MCF 10A (cell line): ENCODE results near the gene MKNK1. TPM values are rescaled to one million over a fixed set of nuclear protein-coding genes. Genes with fewer than 3 reads are reported as not detected.

Experiments
- BruUV-seq: library from RNA; stranded (reverse); fragments of 400-500 nt; replicated peaks from 2 replicates; lab custom pipeline; 2021; lab: Mats Ljungman, UMichigan
- CTCF ChIA-PET: fragments of 300-600 bp; sonication (Branson Sonifier 250); formaldehyde crosslinking; extraction: SDS; loops from one replicate; lab custom pipeline; 2021; ENCODE audit warnings: antibody characterized with exemption, inconsistent platforms; lab: Yijun Ruan, JAX
- POLR2A ChIA-PET: fragments of 300-600, 350-650 bp; sonication (Branson Sonifier 250); formaldehyde crosslinking; extraction: SDS; loops from one replicate; lab custom pipeline; 2020; ENCODE audit warnings: antibody characterized with exemption, inconsistent platforms; lab: Yijun Ruan, JAX
- DNase-seq: peaks from one replicate; pipeline ENCODE4 v3.0.0-alpha.2; 2018; ENCODE audit not compliant: unreplicated experiment
- H3K27ac Mint-ChIP-seq: one replicate; pipeline ENCODE4 v1.8.0; 2022; ENCODE audit warnings: mild to moderate bottlenecking, low read depth, mixed read lengths; ENCODE audit not compliant: unreplicated experiment
- H3K27me3 Mint-ChIP-seq: one replicate; pipeline ENCODE4 v1.8.0; 2022; ENCODE audit warnings: mixed read lengths; ENCODE audit not compliant: insufficient read depth, unreplicated experiment
- H3K36me3 Mint-ChIP-seq: one replicate; pipeline ENCODE4 v1.8.0; 2022; ENCODE audit warnings: mild to moderate bottlenecking, moderate library complexity, mixed read lengths; ENCODE audit not compliant: insufficient read depth, unreplicated experiment
- H3K4me1 Mint-ChIP-seq: one replicate; pipeline ENCODE4 v1.8.0; 2022; ENCODE audit warnings: mixed read lengths; ENCODE audit not compliant: insufficient read depth, unreplicated experiment
- H3K4me3 Mint-ChIP-seq: one replicate; pipeline ENCODE4 v1.8.0; 2022; ENCODE audit warnings: mild to moderate bottlenecking, moderate library complexity, mixed read lengths; ENCODE audit not compliant: unreplicated experiment
- H3K9me3 Mint-ChIP-seq: one replicate; pipeline ENCODE4 v1.8.0; 2022; ENCODE audit warnings: mixed read lengths; ENCODE audit not compliant: unreplicated experiment
- CTCF ChIP-seq: fragments of 200-600 bp; IDR thresholded peaks from one replicate; pipeline ENCODE4 v1.8.0; 2022; ENCODE audit warnings: antibody characterized with exemption, mild to moderate bottlenecking; ENCODE audit not compliant: unreplicated experiment
- intact Hi-C: fragments of 100-400 bp; cut with micrococcal nuclease; formaldehyde crosslinking; loops from 2 replicates; pipeline ENCODE4 v1.14.1; 2022
- total RNA-seq: library from RNA; stranded (reverse); gene quantifications from 2 replicates; pipeline ENCODE4 v1.2.3, GENCODE V29; 2022

MKNK1 gene
- total RNA-seq, 1 experiment from 2014 or later = 25.6 TPM

- ChIA-PET CTCF (interaction anchor here (0.6 to 7.7 kb wide), 7 partner anchors 8 to 183 kb away, joined by 3 to 68 read pairs (median 8); no protein-coding TSS in a partner anchor), POLR2A (interaction anchor here (1.2 to 1.4 kb wide), 2 partner anchors 11 to 64 kb away, joined by 4 to 8 read pairs; partner anchors contain the start of gene MKNK1)
- Mint-ChIP-seq H3K9me3 (no peaks in the 10 kb centered on the region), H3K4me3 (no peak overlapping the region), H3K4me1 (peaks cover 18% of the 10 kb centered on the region), H3K36me3 (no peaks in the 10 kb centered on the region), H3K27me3 (peaks cover 50% of the 10 kb centered on the region), H3K27ac (no peak overlapping the region)
- BruUV-seq = no TSS peak
- intact Hi-C loops = no loop called here
- DNase-seq = peak; percentile 77
- TF ChIP-seq CTCF = no peak
Measured at GRCh38 chr1:46539972-46540371, 64.1 kb downstream of the MKNK1 start.

GRCh38 chr1:46538147-46538546 lies 65.9 kb downstream of the MKNK1 start:
- no peak overlapping the region for H3K27ac Mint-ChIP-seq
- no peaks in the 10 kb centered on the region for H3K36me3 Mint-ChIP-seq
- H3K4me1 Mint-ChIP-seq = peaks cover 18% of the 10 kb centered on the region
- no peak overlapping the region for H3K4me3 Mint-ChIP-seq
- no TSS peak for BruUV-seq
- no peaks in the 10 kb centered on the region for H3K9me3 Mint-ChIP-seq
- CTCF ChIA-PET = interaction anchor here (0.9 to 7.7 kb wide), 5 partner anchors 10 to 91 kb away, joined by 3 to 68 read pairs (median 12); no protein-coding TSS in a partner anchor
- POLR2A ChIA-PET = interaction anchor here (0.5 kb wide), 1 partner anchor 69 kb away, joined by 4 read pairs; no protein-coding TSS in a partner anchor
- H3K27me3 Mint-ChIP-seq = peaks cover 35% of the 10 kb centered on the region
- no peak for DNase-seq
- TF ChIP-seq CTCF = no peak
- intact Hi-C loops = no loop called here

- H3K27me3 Mint-ChIP-seq = peaks cover 30% of the 10 kb centered on the region
- intact Hi-C loops = no loop called here
- H3K9me3 Mint-ChIP-seq = no peaks in the 10 kb centered on the region
- H3K4me1 Mint-ChIP-seq = peaks cover 17% of the 10 kb centered on the region
- no peak for TF ChIP-seq CTCF
- no peak overlapping the region for H3K27ac Mint-ChIP-seq
- H3K4me3 Mint-ChIP-seq = no peak overlapping the region
- ChIA-PET POLR2A (no interaction called here), CTCF (interaction anchor here (0.9 to 7.7 kb wide), 6 partner anchors 9 to 91 kb away, joined by 3 to 68 read pairs (median 11); no protein-coding TSS in a partner anchor)
- BruUV-seq = no TSS peak
- DNase-seq = no peak
- H3K36me3 Mint-ChIP-seq = no peaks in the 10 kb centered on the region
Measured at GRCh38 chr1:46537651-46538050, 66.4 kb downstream of the MKNK1 start.

- Mint-ChIP-seq H3K9me3 (no peaks in the 10 kb centered on the region), H3K36me3 (no peaks in the 10 kb centered on the region), H3K27me3 (peaks cover 19% of the 10 kb centered on the region), H3K4me3 (no peak overlapping the region), H3K27ac (no peak overlapping the region), H3K4me1 (peaks cover 8% of the 10 kb centered on the region)
- DNase-seq = no peak
- ChIA-PET POLR2A (no interaction called here), CTCF (interaction anchor here (1.7 to 7.7 kb wide), 2 partner anchors 8 to 11 kb away, joined by 6 to 68 read pairs; no protein-coding TSS in a partner anchor)
- no peak for TF ChIP-seq CTCF
- BruUV-seq = no TSS peak
- intact Hi-C loops = no loop called here
Measured at GRCh38 chr1:46536527-46536926, 67.5 kb downstream of the MKNK1 start.
